ENCODE data around the gene IPO13. TPM values are rescaled to one million over a fixed set of nuclear protein-coding genes. Genes with fewer than 3 reads are reported as not detected.

The IPO13 gene
- polyA plus RNA-seq, 3 donors: 10.1 to 20.4 (median 10.6) TPM

GRCh38 chr1:43913666-43914360, 32.9 kb upstream of the IPO13 start:
- 72% methylated on average over 10 of the region's 18 CpGs for WGBS (ENCODE audit: insufficient coverage)
- no peaks in the 10 kb centered on the region for H3K9me3 ChIP-seq (replicated peaks in 1 of 2; ENCODE audit: control insufficient read depth in 1 of 2, insufficient read depth in 1 of 2, low read length in 2 of 2)
- no peak for TF ChIP-seq CTCF (IDR thresholded peaks at IDR 0.05)
- no peaks in the 10 kb centered on the region for H4K20me1 ChIP-seq (ENCODE audit: insufficient read depth, low read length)
- H3K27ac Mint-ChIP-seq: no peak overlapping the region
- no peak for DNase-seq
- peaks cover 0 to 3% (median 2%) of the 10 kb centered on the region in 3 donors for H3K27me3 Mint-ChIP-seq (ENCODE audit: low read depth in 3 of 3)
- H2AFZ ChIP-seq (ENCODE audit: insufficient read depth, low read depth, low read length, poor library complexity, severe bottlenecking): no peak overlapping the region
- peaks cover 7 to 16% of the 10 kb centered on the region in 2 donors for H3K36me3 ChIP-seq (replicated peaks in 1 of 2; ENCODE audit: control insufficient read depth in 1 of 2, insufficient read depth in 2 of 2, low read length in 2 of 2)
- no peak overlapping the region for H3K4me2 ChIP-seq (replicated peaks; ENCODE audit: extremely low read depth, low read length, poor library complexity, severe bottlenecking)
- H3K4me3 Mint-ChIP-seq: no peak overlapping the region
- H3K79me2 ChIP-seq (ENCODE audit: insufficient read depth, low read length): no peaks in the 10 kb centered on the region
- no peak overlapping the region for H3K4me3 ChIP-seq (replicated peaks in 1 of 3; ENCODE audit: low read depth in 2 of 3, low read length in 3 of 3)
- H3K9me3 Mint-ChIP-seq: no peaks in the 10 kb centered on the region
- H3K27me3 ChIP-seq (ENCODE audit: control insufficient read depth in 2 of 2, insufficient read depth in 2 of 2, low read length in 2 of 2): no peaks in the 10 kb centered on the region
- H3K27ac ChIP-seq (ENCODE audit: low read depth in 1 of 2, low read length in 2 of 2): no peak overlapping the region
- peaks cover 6 to 17% of the 10 kb centered on the region in 2 donors for H3K36me3 Mint-ChIP-seq
- H3K4me1 Mint-ChIP-seq: no peaks in the 10 kb centered on the region
- no peak overlapping the region for H3K9ac ChIP-seq (ENCODE audit: insufficient read depth, low read length, poor library complexity, severe bottlenecking)
- intact Hi-C loops (cut with micrococcal nuclease): no loop called here
- H3K4me1 ChIP-seq (ENCODE audit: control insufficient read depth in 1 of 2, insufficient read depth in 2 of 2, low read length in 2 of 2): no peaks in the 10 kb centered on the region

GRCh38 chr1:43914576-43915525, 31.9 kb upstream of the IPO13 start:
- TF ChIP-seq CTCF (IDR thresholded peaks at IDR 0.05): no peak
- Histone ChIP-seq H3K27ac (ENCODE audit: low read depth in 1 of 2, low read length in 2 of 2) (no peak overlapping the region), H3K4me3 (replicated peaks in 1 of 3; ENCODE audit: low read depth in 2 of 3, low read length in 3 of 3) (no peak overlapping the region), H3K4me2 (replicated peaks; ENCODE audit: extremely low read depth, low read length, poor library complexity, severe bottlenecking) (no peak overlapping the region), H4K20me1 (ENCODE audit: insufficient read depth, low read length) (no peaks in the 10 kb centered on the region), H3K9me3 (replicated peaks in 1 of 2; ENCODE audit: control insufficient read depth in 1 of 2, insufficient read depth in 1 of 2, low read length in 2 of 2) (no peaks in the 10 kb centered on the region), H3K27me3 (ENCODE audit: control insufficient read depth in 2 of 2, insufficient read depth in 2 of 2, low read length in 2 of 2) (no peaks in the 10 kb centered on the region), H3K4me1 (ENCODE audit: control insufficient read depth in 1 of 2, insufficient read depth in 2 of 2, low read length in 2 of 2) (no peaks in the 10 kb centered on the region), H3K9ac (ENCODE audit: insufficient read depth, low read length, poor library complexity, severe bottlenecking) (no peak overlapping the region), H3K79me2 (ENCODE audit: insufficient read depth, low read length) (no peaks in the 10 kb centered on the region), H2AFZ (ENCODE audit: insufficient read depth, low read depth, low read length, poor library complexity, severe bottlenecking) (no peak overlapping the region), H3K36me3 (replicated peaks in 1 of 2; ENCODE audit: control insufficient read depth in 1 of 2, insufficient read depth in 2 of 2, low read length in 2 of 2) (peaks cover 7 to 16% of the 10 kb centered on the region in 2 donors)
- H3K27me3 Mint-ChIP-seq (ENCODE audit: low read depth in 3 of 3): peaks cover 0 to 3% (median 2%) of the 10 kb centered on the region in 3 donors
- intact Hi-C loops (cut with micrococcal nuclease): no loop called here
- H3K4me1 Mint-ChIP-seq: no peaks in the 10 kb centered on the region
- no peaks in the 10 kb centered on the region for H3K9me3 Mint-ChIP-seq
- no peak overlapping the region for H3K27ac Mint-ChIP-seq
- no peak for DNase-seq
- peaks cover 6 to 15% of the 10 kb centered on the region in 2 donors for H3K36me3 Mint-ChIP-seq
- no peak overlapping the region for H3K4me3 Mint-ChIP-seq
- WGBS (ENCODE audit: insufficient coverage): 94% methylated on average over 10 of the region's 13 CpGs

All from CD14-positive monocyte (primary cell).